Transverse colon (tissue), 4 donors: ENCODE data around the gene UBE2R2.
A peak's percentile ranks its signal among the peaks of the same experiment; 100 is the strongest.

Experiments
- CTCF ChIP-seq, 5 experiments: fragments of 200-600 bp in 3 of 5; fragments of 450-650 bp in 2 of 5; sonication (generic) in 3 of 5; IDR thresholded peaks; 1 replicate in 2 of 5; 2 replicates in 3 of 5; pipeline ENCODE4 v1.5.1; 2016 to 2017; ENCODE audit warnings: antibody characterized with exemption in 5 of 5, inconsistent platforms in 3 of 5, mild to moderate bottlenecking in 2 of 5, moderate library complexity in 1 of 5
- EP300 ChIP-seq: sonication (generic); formaldehyde crosslinking; IDR thresholded peaks from one replicate; pipeline ENCODE4 v1.6.1; 2017; ENCODE audit warnings: antibody characterized with exemption, low read depth
- POLR2A ChIP-seq: fragments of 450-650 bp; IDR thresholded peaks from one replicate; pipeline ENCODE4 v1.6.1; 2016; ENCODE audit warnings: antibody characterized with exemption, mild to moderate bottlenecking, moderate library complexity
- POLR2AphosphoS5 ChIP-seq, 3 donors: sonication (generic); formaldehyde crosslinking; IDR thresholded peaks; one replicate each; pipeline ENCODE4 v1.6.1; 2016; ENCODE audit warnings: antibody characterized with exemption in 3 of 3

- TF ChIP-seq POLR2A (no peak), CTCF (IDR thresholded peaks at IDR 0.05) (peak; percentile 67 to 79 (median 75)), POLR2AphosphoS5 (IDR thresholded peaks at IDR 0.05) (no peak), EP300 (no peak)
Measured at GRCh38 chr9:33778700-33779351, 38.1 kb upstream of the UBE2R2 start.
